Activated CD8-positive, alpha-beta memory T cell treated with anti-CD3 and anti-CD28 coated beads for 4 hours (primary cell): ENCODE measurements around the gene DCANP1.

Experiments
- DNase-seq, 2 donors: peaks; one replicate each; pipeline ENCODE4 v3.0.0-alpha.2; 2020; ENCODE audit warnings: low read depth in 2 of 2

DCANP1 gene

DNA sequence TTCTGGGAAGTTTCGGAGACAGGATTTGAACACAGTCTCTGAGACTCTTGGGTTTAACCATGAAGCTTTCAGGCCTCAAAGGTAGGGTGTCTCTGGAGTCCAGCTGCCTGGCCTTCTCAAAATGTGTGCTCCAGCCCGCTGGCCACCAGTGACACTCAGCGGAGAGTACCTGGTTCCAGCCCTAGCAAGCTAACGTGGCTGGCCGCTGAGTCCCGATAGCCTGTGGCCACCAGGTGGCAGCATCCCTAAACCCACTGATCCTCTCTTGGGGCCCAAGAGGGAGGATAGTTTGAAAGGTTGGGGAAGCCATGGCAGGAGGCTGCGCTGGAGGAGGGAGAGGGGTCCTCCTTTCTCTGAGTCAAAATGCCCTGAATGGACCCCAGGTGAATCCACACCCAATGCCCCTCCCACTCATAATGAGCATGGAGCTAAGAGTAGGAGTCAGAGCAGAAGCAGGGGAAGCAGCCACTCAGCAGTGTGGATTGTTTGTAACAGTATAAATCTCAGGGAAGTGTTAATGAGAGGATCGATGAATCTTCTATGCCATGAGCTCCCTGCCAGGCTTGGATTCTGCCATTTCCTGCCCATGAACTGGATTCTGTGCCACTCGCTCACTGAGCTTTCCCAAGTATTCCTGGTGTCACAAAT, 10.4 kb upstream of the DCANP1 start:
- no peak for DNase-seq

DNA sequence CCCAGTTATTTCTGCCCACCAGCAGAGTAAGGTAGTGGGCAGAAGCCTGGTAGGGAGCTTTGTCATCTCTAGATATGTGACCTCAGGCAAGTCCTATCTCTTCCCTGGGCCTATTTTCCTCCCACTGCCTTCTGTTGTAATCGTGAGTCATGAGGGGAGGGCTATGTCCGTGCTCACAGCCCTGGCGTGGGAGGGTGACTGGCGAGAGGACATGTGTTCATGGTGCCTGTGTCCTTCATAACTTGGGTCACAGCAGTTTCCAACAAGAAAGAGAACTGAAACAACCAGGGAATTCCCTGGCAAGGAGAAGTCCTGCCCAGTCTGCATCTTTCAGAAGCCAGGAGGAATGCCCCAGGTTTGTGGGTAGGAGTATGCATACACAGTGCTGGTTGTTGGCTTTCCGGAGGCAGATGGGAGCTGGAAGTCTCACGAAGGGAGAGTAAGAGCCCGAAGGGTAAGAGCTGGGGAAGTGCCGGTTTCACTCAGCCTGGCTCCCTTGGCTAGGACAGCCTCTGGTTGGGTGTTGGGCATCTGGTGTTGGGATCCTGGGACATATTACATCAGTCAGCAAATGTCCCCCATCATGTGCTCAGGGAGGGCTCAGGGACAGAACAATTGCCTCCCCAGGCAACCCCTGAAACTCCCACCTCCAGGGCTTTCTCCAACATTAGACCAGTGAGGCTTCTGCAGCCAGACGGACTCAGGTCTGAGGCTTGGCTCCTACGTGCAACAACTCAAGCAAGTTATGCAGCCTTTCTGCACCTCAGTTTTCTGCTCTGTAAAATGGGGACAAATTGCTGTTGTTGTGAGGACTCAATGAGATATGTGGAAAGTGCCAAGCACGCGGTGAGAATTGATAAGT, 9.3 kb upstream of the DCANP1 start:
- no peak for DNase-seq

DNA sequence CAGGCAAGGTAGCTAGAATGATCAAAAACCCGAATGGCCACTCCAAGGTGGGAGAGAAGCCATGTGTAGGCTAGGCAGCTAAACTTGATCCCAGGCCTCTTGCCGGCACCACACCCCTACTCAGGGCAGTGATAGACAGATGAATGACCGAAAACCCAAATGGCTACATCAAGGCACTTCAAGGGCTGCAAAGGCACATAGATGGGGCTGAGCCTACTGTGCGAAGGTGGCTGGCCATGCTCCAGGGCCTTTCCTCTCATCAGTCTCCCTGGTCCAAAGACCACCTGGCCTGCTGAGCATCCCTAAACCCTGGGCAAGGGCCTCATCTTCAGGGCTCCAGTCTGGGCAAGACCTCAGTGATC, 8.7 kb upstream of the DCANP1 start:
- DNase-seq, result no peak

DNA sequence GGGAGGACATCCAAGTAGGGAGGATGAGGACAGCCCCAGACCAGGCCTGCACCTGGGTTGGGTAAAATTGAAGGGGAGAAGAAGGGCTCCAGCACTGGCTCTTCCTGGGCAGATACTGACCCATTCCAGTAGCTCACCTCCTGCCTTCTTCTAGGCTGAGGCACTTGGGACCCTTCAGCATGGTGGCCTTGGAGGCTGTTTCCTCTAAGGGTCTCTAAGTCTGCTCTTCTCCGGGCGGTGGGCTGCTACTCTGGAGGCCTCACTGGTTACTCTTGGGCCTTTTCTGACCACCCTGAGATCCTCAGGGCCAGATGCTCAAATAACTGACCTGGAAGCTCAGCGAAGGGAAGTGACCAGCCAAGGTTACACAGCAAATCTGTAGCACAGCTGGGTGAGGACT, 7.8 kb upstream of the DCANP1 start:
- DNase-seq, result no peak

DNA sequence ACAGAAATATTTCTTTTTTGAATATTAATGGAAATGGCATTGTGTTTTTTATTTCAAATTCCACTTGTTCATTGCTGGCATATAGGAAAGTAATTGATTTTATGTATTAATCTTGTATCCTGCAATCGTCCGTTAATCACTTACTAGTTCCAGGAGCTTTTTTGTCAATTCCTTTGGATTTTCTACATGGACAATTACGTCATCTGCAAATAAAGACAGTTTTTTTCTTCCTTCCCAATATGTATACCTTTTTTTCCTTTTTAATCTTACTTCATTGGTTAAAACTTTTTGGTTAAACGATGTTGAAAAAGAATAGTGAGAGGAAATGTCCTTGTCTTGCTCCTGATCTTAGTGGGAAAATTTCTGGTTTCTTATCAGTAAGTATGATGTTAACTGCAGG, 6.5 kb upstream of the DCANP1 start:
- no peak for DNase-seq

DNA sequence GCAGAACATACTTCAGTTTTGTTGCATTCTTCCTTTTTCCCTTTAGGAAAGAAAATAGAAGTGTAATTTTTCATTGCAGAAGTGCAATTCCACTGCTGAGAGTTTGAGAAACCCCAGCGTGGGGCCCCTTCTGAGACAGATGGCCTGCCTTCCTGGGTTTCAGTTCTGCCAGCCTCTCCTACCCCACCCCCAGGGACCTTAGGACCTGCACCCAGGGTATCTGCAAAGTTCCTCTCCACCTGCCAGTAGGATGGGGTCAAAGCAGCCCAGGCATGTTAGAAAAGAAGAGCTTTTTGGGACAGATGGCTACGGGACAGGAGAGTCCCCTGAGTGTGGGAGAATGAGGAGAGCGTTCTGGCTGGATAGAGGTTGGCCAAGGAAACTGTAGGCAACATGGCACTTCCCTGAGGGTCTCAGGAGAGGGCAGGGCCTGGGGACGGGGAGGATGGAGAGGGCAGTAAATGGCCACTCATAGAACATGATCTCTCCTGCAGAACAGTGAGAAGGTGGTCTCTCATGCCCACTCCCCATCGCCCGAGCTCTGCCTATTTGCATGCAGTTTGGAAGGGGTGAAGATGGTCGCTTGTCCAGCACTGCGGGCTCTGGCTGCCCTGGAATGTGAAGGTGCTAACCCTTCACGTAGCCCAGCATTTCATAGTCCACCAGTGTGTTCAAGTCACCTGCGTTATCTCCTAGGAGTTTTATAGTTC, 5.3 kb upstream of the DCANP1 start, which contains the start of gene TIFAB:
Gene TIFAB (minus strand): TSS at position 31 of the 710 bp plus-strand sequence. CDS start 2,412 bp downstream, outside the sequence.
- no peak for DNase-seq

DNA sequence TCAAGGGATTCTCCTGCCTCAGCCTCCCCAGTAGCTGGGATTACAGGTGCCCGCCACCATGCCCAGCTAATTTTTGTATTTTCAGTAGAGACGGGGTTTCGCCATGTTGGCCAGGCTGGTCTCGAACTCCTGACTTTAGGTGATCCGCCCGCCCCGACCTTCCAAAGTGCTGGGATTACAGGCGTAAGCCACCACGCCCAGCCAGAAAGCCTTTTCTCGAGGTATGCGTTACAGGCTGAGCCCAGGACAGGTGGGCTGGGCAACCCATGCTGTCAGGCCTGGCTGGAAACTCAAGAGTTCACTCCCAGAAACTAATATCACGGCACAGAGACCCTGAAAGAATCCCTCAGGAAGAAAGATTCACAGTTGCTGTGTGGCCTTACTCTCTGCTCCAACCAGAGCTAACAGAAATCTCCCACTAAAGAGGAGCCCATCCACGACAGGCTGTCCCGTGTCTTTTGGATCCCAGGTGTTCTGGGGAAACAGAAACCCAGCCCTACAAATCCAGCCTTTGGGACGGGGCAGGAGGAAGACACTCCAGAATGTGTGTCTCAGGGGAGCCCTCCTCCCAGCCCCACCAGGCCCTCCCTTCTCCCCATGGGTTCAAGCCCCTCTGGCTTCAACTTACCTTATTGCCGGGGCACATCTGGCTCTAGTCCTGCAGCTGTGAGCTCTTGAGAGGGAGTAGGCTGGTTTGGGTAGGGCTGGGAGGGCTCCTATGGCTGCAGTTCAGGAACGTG, 4.6 kb upstream of the DCANP1 start:
- no peak for DNase-seq

DNA sequence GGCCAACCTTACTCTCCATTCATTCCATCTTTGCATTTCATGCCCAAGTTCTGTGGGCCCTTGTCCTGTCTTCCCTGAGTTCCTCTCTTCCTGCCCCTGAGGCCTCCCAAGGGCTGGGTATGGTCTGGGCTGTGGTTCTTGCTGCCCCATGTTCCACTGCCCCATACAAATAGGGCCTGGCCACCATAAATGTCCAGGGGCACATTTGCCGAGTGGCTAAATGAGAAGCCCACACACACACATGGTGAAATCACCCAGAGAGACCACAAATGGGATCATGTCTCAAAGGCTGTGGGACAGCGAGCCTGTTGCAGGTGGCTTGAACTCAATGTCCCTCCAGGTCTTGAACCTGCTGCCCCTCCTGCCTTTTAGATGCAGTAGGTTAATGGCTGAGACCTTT, 3.8 kb upstream of the DCANP1 start:
- DNase-seq, result no peak

DNA sequence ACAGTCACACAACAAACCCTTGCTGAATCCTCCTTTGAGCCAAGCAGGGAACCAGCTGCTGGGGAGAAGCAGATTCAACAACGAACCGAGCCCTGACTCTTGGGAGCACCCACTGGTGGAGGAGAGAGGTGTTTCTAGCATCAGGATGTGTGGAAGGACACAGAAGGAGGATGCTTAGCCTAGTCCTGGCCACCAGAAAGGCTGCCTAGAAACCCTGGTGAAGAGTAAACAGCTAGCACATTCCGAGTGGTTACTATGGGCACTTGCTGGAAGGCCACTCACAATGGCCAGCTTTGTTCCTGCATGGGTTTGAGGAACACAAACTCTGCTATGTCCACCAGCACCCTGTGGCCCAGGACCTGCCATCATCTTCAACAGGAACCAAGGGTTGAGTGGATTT, 3.2 kb upstream of the DCANP1 start:
- DNase-seq, result no peak

DNA sequence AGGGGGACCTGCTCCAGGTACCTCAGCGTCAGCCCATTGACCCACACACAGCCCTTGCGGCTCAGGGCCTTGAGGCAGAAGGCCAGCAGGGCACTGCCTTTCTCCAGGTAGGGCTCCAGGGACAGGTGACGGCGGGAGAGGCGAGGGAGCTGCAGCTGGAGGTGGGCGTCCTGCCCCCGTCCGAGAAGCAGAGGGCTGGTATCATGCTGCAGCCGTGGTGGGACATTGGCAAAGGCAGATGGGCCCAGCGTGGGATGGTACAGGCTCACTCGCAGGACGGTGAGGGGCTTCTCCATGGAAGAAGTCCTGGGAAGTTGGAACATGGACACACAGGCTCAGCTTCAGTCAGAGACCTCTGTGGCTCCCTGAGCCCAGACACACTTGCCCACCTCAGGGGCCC, 2.5 kb upstream of the DCANP1 start:
- no peak for DNase-seq

DNA sequence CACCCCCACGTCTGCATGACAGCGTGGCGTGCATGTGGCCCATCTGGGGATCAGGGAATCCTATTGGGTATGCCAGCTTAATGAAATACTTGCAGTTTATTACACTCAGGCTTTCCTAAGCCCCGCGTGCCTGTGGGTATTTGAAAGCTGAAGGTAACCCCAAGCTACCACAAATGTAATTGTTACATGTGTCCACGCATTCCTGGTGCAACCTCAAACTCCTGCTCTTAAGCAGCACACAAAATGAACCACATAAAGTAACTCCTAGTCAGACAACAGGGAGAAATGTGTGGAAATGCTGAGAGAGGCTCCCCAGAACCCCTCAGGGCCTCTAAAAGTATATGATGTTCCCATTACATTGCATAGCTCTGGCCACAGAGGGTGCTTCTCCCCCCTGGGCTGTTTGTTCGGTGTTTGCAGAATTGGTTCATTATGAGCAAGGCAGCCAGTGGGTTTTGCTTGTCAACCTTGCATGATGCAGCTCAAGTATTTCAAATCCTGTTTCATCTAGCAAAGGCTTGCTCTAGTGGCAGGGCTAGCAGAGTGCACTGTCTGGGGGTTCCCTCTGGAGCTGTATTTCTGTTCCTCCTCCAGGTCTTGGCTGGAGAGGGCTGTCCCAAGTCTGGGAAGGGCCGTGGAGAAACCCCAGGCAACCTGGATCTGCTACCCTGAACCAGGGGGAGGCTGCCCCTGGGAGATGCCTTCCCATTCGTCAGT, 1.8 kb upstream of the DCANP1 start:
- DNase-seq, result no peak

DNA sequence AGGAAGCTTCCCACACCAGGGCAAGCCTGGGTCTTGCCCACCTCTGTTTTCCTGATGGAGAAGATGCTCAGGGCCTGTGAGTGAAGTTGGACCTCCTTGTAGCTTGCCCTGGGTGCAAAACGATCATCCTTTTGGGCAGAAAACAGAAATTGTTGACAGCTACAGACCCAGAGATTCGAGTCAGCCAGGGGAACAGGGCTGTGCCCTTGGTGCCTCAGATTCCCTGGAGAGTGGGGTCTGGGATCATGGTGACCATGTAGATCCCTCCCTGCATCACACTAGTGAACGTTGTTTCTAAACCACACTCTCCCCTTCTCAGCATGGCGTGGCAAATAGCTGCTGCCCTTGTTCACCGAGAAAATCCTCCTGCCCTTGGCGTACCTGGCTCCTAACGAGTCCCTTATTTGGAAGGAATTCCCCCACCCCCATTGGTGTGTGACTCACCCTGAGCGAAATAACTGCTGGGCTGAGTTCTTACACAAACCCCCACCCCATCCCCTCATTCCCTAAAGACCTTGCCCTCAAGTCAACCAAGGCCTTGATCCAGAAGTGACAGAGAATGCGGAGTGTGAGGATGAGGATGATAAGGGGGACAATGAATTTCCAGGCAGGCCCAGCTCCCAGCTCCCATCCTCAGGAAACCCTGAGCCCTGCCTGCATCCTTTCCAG, 1.1 kb upstream of the DCANP1 start:
- DNase-seq, result no peak

DNA sequence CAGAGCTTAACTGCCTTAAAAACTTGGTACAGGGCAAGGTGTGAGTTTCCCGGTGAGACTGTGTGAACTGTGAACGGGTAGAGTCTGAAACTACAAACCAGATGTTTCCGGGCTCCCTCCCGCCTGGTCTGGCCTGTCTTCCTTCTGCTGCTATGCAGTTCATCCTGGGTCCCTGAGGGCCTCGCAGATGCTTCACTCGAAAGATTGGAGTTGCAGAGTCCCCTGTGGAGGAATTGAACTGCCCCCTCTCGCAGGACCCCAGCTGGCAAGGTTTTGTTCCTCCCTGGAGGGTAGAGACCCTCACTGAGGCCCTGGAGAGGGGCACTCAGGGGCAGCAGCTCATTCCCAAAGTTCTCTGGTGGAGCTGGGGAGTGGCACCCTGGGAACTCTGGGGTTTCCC, 533 bp downstream of the DCANP1 start:
- DNase-seq, result no peak

DNA sequence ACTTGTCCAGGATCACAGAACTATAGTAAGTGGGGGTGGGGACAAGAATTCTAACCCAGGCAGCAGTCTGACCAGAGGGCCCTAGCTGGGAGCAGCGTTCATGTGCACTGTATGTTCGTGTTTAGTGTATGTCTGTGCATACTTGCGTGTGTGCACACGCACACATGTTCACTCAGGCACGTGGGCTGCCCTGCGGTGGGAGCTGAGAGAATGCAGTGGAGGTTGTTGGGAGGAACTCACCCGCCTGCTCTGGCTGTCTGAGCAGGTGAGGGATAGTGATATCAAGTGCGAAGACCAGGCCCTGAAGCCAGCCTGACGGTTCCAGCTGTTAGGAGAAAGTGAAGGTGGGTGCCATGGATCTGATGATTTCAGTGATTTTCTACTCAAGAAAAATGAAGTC, 942 bp downstream of the DCANP1 start:
- no peak for DNase-seq

DNA sequence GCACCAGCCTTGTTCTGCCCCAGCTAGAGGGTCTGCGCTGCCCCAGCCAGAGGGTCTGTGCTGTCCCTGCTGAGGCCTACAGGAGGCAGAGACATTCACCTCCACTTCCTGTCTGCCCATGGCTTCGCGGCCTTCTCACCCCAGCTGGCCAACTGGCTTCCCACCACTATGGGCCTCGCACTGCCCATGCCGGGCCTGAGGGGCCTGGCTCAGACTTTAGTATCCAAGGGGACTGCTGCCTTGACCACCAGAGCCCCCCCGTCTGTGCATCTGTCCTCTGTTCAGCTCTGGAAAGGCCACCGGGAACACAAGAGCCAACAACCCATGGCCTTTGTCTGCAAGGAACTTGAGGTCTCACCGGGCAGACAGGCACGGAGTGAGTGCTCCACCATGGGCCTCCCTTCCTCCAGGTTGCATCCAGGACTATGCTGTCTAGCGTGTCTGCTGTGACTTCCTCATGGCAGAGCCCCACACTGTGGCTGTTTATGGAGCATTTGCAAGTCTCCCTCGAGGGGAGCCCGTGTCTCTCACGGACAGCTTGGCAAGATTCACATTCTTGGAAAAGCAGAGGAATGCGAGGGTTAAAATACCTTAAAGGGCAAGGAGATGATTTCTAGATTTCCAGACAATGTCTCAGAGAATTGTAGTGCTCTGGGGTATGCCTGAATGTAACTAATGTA, 1.7 kb downstream of the DCANP1 start:
- no peak for DNase-seq

DNA sequence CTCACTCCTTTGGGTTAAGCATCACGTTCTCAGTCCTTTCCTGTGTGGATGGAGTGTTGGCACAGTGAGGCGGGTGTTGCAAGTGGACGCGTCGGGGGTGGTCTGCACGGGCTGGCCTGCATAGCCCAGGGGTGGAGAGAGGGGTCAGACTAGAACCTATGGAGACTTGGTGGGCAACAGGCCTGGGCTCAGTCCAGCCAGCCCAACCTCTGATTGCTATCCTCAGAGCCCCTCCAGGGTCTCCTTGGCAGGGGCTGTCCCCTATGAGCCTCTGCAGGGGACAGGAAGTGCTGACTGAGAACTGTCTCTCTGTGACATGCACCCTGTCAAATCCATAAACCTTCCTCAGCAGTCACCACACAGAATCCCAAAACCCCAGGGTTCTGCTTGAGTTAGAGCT, 2.3 kb downstream of the DCANP1 start:
- no peak for DNase-seq

DNA sequence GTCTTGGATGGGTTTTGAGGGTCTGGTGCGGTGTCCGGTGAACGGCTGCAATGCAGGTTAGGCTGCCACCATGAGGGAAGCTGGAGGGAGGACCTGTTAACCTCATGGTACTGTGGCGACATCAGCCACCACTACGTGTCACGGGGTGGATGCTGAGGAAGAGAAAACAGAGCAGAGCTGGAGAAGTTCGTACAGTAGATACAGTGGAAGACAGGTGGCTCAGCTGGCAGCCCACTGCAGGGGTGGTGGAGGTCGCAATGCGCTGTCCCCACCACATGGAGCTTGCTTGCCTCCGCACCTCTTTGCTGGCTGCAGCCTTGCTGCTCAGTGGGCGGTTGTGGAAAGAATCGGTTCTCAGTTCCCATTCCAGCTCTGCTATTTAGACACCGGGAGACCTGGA, 2.8 kb downstream of the DCANP1 start:
- no peak for DNase-seq

DNA sequence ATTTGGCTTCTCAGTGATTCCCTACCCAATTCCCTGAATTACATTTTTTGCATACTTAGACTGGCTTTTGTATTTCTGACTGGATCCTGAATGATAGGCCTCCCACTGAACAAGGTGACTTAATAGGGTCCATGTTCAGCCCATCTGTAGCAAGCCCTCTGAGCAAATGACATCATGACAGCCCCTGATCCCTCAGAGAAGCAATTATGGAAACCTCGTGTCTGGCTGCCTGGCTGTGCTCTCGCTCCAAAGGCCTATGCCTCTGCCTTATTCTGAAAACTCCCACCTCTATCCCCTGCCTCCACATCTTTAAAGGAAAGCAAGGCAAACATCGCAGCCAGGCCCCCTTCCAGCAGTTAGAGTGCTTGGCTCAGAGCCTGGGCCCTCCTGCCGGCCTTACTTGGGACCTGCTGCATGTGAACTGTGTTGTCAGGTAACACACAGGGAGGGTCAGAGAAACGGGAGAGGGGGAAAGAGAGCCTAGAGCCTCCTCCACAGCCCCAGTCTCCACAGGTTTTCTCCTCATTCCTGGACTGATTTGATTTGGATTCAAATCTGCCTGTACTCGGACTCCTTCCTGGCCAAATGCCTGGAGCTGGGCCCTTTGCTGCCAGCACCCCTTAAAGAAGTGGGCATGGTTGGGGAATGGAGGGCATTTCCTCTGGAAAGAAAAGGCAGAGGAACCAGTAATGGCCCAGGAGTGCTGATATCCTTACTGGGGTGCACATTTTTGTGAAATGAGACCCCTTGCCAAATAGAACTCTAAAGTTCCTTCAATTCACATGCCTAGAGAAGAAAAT, 3.8 kb downstream of the DCANP1 start:
- no peak for DNase-seq

DNA sequence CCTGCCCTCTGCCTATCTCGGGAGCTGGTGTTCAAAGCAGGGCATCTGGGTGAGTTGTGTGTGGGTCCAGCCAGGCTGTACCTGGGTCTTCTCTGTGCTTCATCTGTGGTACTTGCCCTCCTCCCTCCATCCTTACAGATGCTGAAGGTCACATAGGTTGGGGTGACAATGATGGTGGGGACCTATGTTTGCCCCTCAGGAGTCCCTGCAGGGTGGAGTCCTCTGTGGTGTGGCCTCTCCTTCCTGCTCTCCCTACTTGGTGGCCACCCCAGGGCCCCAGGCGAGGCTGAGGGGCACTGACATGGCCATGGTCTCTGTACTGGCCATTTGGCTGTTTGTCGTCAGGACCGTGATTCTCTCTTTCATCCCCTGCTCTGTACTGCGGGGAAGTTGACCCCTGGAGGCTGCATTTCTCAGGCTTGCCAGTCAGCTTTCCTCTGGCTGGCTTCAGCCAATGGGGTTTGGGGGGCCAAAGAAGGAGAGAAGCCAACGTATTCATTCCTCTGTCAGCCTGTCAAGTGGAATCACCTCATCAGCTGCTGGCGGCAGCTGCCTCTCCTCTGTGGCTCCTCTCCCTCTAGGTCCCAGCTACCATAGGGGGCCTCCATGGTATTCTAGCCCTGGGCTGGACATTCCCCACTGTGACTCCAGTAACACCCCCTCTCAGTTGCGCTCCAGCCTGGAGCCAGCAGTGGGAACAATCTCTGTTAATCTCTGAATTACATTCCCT, 4.6 kb downstream of the DCANP1 start:
- no peak for DNase-seq
